HepG2 (cell line): ENCODE data around the gene SYNJ2. TPM values are rescaled to one million over a fixed set of nuclear protein-coding genes. Genes with fewer than 3 reads are reported as not detected.

Experiments
- FOXK1 ChIP-seq: sonication (generic); formaldehyde crosslinking; IDR thresholded peaks from 2 replicates; pipeline ENCODE4 v1.4.0; 2020; ENCODE audit warnings: low read depth, missing genetic modification reagents, borderline replicate concordance
- GTF2F1 ChIP-seq: fragments of 150-350 bp; IDR thresholded peaks from 2 replicates; pipeline ENCODE4 v1.6.1; 2014; ENCODE audit warnings: low read length
- HNRNPK ChIP-seq: fragments of 200-400 bp; formaldehyde crosslinking; IDR thresholded peaks from 2 replicates; pipeline ENCODE4 v1.6.1; 2018; ENCODE audit warnings: low read length, low read depth, moderate library complexity, mild to moderate bottlenecking; ENCODE audit not compliant: poor library complexity, severe bottlenecking
- JUN ChIP-seq: sonication (generic); formaldehyde crosslinking; IDR thresholded peaks from 2 replicates; pipeline ENCODE4 v1.4.0; 2020; ENCODE audit warnings: mild to moderate bottlenecking, missing genetic modification reagents
- JUND ChIP-seq: sonication (generic); formaldehyde crosslinking; IDR thresholded peaks from 2 replicates; pipeline ENCODE4 v1.8.0; 2022; ENCODE audit warnings: mild to moderate bottlenecking, missing genetic modification reagents
- MAFG ChIP-seq: sonication (generic); formaldehyde crosslinking; IDR thresholded peaks from 2 replicates; pipeline ENCODE4 v1.5.1; 2020; ENCODE audit warnings: mild to moderate bottlenecking, missing genetic modification reagents
- MAFK ChIP-seq, 2 experiments: IDR thresholded peaks in 1 of 2; conservative IDR thresholded peaks in 1 of 2; 2 replicates each; pipeline ENCODE4 v1.6.1; 2011; ENCODE audit warnings: improper control_type of control experiment in 2 of 2, low read length in 2 of 2
- MIXL1 ChIP-seq: IDR thresholded peaks from 2 replicates; pipeline ENCODE4 v1.6.1; 2016
- NR3C1 ChIP-seq: sonication (generic); formaldehyde crosslinking; IDR thresholded peaks from 2 replicates; pipeline ENCODE4 v1.4.0; 2020; ENCODE audit warnings: missing genetic modification reagents
- PITX1 ChIP-seq: sonication (generic); formaldehyde crosslinking; IDR thresholded peaks from 2 replicates; pipeline ENCODE4 v1.5.1; 2020; ENCODE audit warnings: mild to moderate bottlenecking, missing genetic modification reagents
- RBFOX2 ChIP-seq: fragments of 200-400 bp; formaldehyde crosslinking; IDR thresholded peaks from 2 replicates; pipeline ENCODE4 v1.6.1; 2017; ENCODE audit warnings: low read depth, mild to moderate bottlenecking, low read length
- ZFY ChIP-seq: sonication (generic); formaldehyde crosslinking; IDR thresholded peaks from 2 replicates; pipeline ENCODE4 v1.4.0; 2020; ENCODE audit warnings: missing genetic modification reagents
- ZHX1 ChIP-seq: sonication (generic); formaldehyde crosslinking; IDR thresholded peaks from 2 replicates; pipeline ENCODE4 v1.8.1; 2022; ENCODE audit warnings: low read depth, mild to moderate bottlenecking, missing genetic modification reagents
- ZMAT5 ChIP-seq: sonication (generic); formaldehyde crosslinking; IDR thresholded peaks from 2 replicates; pipeline ENCODE4 v1.5.0; 2020; ENCODE audit warnings: mild to moderate bottlenecking, low read depth, missing genetic modification reagents, borderline replicate concordance
- ZNF138 ChIP-seq: sonication (generic); formaldehyde crosslinking; IDR thresholded peaks from 2 replicates; pipeline ENCODE4 v1.5.0; 2020; ENCODE audit warnings: mild to moderate bottlenecking, low read depth, missing genetic modification reagents
- ZNF788 ChIP-seq: sonication (generic); formaldehyde crosslinking; IDR thresholded peaks from 2 replicates; pipeline ENCODE4 v1.5.0; 2020; ENCODE audit warnings: mild to moderate bottlenecking, missing genetic modification reagents, borderline replicate concordance
- ZSCAN12 ChIP-seq: sonication (generic); formaldehyde crosslinking; IDR thresholded peaks from 2 replicates; pipeline ENCODE4 v1.9.0; 2021; ENCODE audit warnings: mild to moderate bottlenecking, missing genetic modification reagents
- polyA plus RNA-seq, 8 experiments: library from polyadenylated mRNA; depleted of rRNA in 3 of 8; stranded (reverse) in 7 of 8; unstranded in 1 of 8; fragments of >200 nt; fragmentation: Illumina TruSeq in 4 of 8; extraction: Trizol in 4 of 8; gene quantifications; 2 replicates each; pipeline versions ENCODE4 v1.2.1 to v1.2.3, GENCODE V29; 2011 to 2016; ENCODE audit warnings: low read depth in 4 of 8, missing spikeins in 1 of 8, mixed read lengths in 1 of 8; ENCODE audit not compliant: insufficient read depth in 1 of 8
- total RNA-seq, 5 experiments: library from RNA; depleted of rRNA; stranded (reverse); fragments of >200 nt; fragmentation: Illumina TruSeq; extraction: Trizol; gene quantifications; 2 replicates each; pipeline ENCODE4 v1.2.3, GENCODE V29; 2016; ENCODE audit warnings: low read depth in 1 of 5
- TF ChIP-seq, protein P1 (sequence below): sonication (generic); formaldehyde crosslinking; IDR thresholded peaks from 2 replicates; pipeline ENCODE4 v1.4.0; 2020; ENCODE audit warnings: mild to moderate bottlenecking, missing genetic modification reagents, borderline replicate concordance
- TF ChIP-seq, protein P2 (sequence below): sonication (generic); formaldehyde crosslinking; IDR thresholded peaks from 2 replicates; pipeline ENCODE4 v1.4.0; 2020; ENCODE audit warnings: mild to moderate bottlenecking, missing genetic modification reagents

The SYNJ2 gene
- total and polyA plus RNA-seq, 2 of the 13 experiments (the other 11 are each of a cell fraction or from before 2014, with no cell fraction given) = 39.1 to 57.6 TPM

DNA sequence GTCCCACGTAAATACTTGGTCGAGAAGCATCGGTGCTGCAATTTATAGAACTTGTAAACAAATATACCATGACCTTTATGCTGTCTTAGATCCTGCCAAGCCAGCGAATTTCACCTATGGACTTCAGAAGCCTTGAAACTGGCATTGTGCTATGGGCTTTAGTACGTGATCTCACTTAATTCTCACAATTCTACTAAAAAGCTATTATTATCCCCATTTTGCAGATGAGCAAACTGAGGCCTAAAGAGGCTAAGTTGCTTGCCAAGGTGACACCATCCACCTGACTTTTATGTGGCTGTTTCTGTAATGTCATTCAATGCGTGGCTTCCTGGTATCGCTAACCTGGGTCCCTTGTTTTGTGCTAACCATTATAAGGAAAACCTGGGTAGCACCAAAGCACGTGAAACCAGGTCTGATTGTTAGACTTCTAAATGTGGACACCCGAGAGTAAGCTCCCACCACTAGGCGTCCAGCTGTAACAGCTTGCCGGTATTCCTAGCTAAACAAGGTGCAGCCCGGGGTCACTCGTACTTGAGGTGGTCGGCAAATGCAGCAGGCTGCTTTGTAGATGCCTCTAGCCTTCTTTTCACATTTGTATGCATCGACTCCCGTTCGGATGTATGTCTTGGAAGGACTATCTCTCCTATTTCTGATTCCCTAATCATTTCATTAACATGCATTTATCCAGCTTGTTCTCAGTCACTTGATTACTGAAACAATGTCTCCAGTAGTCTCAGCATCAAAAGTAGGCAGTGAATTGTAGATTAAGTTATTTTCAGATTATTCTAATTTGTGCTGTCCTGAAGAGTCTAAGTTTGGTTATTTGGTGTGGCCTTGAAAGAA lies 1.1 kb downstream of the SYNJ2 start (continued):
- TF ChIP-seq, protein P1, sequence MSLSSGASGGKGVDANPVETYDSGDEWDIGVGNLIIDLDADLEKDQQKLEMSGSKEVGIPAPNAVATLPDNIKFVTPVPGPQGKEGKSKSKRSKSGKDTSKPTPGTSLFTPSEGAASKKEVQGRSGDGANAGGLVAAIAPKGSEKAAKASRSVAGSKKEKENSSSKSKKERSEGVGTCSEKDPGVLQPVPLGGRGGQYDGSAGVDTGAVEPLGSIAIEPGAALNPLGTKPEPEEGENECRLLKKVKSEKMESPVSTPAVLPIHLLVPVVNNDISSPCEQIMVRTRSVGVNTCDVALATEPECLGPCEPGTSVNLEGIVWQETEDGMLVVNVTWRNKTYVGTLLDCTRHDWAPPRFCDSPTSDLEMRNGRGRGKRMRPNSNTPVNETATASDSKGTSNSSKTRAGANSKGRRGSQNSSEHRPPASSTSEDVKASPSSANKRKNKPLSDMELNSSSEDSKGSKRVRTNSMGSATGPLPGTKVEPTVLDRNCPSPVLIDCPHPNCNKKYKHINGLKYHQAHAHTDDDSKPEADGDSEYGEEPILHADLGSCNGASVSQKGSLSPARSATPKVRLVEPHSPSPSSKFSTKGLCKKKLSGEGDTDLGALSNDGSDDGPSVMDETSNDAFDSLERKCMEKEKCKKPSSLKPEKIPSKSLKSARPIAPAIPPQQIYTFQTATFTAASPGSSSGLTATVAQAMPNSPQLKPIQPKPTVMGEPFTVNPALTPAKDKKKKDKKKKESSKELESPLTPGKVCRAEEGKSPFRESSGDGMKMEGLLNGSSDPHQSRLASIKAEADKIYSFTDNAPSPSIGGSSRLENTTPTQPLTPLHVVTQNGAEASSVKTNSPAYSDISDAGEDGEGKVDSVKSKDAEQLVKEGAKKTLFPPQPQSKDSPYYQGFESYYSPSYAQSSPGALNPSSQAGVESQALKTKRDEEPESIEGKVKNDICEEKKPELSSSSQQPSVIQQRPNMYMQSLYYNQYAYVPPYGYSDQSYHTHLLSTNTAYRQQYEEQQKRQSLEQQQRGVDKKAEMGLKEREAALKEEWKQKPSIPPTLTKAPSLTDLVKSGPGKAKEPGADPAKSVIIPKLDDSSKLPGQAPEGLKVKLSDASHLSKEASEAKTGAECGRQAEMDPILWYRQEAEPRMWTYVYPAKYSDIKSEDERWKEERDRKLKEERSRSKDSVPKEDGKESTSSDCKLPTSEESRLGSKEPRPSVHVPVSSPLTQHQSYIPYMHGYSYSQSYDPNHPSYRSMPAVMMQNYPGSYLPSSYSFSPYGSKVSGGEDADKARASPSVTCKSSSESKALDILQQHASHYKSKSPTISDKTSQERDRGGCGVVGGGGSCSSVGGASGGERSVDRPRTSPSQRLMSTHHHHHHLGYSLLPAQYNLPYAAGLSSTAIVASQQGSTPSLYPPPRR = peak; percentile 45; the same call in 1 of the 2 replicates
- peak in 1 of 2 experiments; percentile 24; a peak in 1 of 4 replicates for TF ChIP-seq MAFK (conservative IDR thresholded peaks at IDR 0.05 in 1 of 2, IDR thresholded peaks at IDR 0.05 in 1 of 2; ENCODE audit: low read length in 2 of 2)
- no peak for TF ChIP-seq ZFY (CRISPR knock-in tag)
- no peak for TF ChIP-seq NR3C1
- TF ChIP-seq GTF2F1 = peak; percentile 61; the same call in 1 of the 2 replicates
- 0 out of 2 replicates have a peak, but pooled peaks have one; percentile 35 for TF ChIP-seq RBFOX2
- TF ChIP-seq ZNF138 (CRISPR knock-in tag) = no peak
- TF ChIP-seq MIXL1 (CRISPR knock-in tag) = peak; percentile 69; the same call in 1 of the 2 replicates
- TF ChIP-seq ZMAT5 (CRISPR knock-in tag) = no peak
- TF ChIP-seq JUN (CRISPR knock-in tag) = no peak
- TF ChIP-seq ZSCAN12 (CRISPR knock-in tag) = no peak
- TF ChIP-seq FOXK1 = peak; percentile 43; the same call in 1 of the 2 replicates
- TF ChIP-seq, protein P2, sequence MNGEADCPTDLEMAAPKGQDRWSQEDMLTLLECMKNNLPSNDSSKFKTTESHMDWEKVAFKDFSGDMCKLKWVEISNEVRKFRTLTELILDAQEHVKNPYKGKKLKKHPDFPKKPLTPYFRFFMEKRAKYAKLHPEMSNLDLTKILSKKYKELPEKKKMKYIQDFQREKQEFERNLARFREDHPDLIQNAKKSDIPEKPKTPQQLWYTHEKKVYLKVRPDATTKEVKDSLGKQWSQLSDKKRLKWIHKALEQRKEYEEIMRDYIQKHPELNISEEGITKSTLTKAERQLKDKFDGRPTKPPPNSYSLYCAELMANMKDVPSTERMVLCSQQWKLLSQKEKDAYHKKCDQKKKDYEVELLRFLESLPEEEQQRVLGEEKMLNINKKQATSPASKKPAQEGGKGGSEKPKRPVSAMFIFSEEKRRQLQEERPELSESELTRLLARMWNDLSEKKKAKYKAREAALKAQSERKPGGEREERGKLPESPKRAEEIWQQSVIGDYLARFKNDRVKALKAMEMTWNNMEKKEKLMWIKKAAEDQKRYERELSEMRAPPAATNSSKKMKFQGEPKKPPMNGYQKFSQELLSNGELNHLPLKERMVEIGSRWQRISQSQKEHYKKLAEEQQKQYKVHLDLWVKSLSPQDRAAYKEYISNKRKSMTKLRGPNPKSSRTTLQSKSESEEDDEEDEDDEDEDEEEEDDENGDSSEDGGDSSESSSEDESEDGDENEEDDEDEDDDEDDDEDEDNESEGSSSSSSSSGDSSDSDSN (CRISPR knock-in tag) = peak; percentile 65; the same call in 1 of the 2 replicates
- no peak for TF ChIP-seq ZHX1 (CRISPR knock-in tag)
- TF ChIP-seq JUND (CRISPR knock-in tag) = no peak
- no peak for TF ChIP-seq HNRNPK
- no peak for TF ChIP-seq ZNF788 (CRISPR knock-in tag)
- TF ChIP-seq PITX1 (CRISPR knock-in tag) = peak; percentile 70; the same call in 1 of the 2 replicates
- no peak for TF ChIP-seq MAFG (CRISPR knock-in tag)
